ENCODE results near the gene KIF26B.

Gene KIF26B

GRCh38 chr1:245213066-245213831, 58.5 kb downstream of the KIF26B start:
- no peaks in the 10 kb centered on the region for H3K36me3 ChIP-seq
- H3K4me3 ChIP-seq: no peak overlapping the region
- TF ChIP-seq Cebpa-rat (IDR thresholded peaks at IDR 0.05): no peak
- H3K9ac ChIP-seq: no peak overlapping the region
- no peak overlapping the region for H3K4me2 ChIP-seq
- H3K9me3 ChIP-seq (replicated peaks in 1 of 11): peaks cover 5 to 32% (median 8%) of the 10 kb centered on the region in 11 experiments
- no peak overlapping the region for H3K27ac ChIP-seq
- no peaks in the 10 kb centered on the region; a peak in 1 of 22 replicates for H4K20me1 ChIP-seq
- H3K27me3 ChIP-seq: peaks cover 0 to 13% (median 0%) of the 10 kb centered on the region in 11 experiments; a peak in 1 of 22 replicates
- peaks cover 0 to 10% (median 8%) of the 10 kb centered on the region in 10 experiments; a peak in 14 of 20 replicates for H3K4me1 ChIP-seq

GRCh38 chr1:245215071-245215470, 60.3 kb downstream of the KIF26B start:
- Histone ChIP-seq H3K27me3 (peaks cover 0 to 19% (median 0%) of the 10 kb centered on the region in 11 experiments; a peak in 1 of 22 replicates), H3K27ac (no peak overlapping the region), H3K4me1 (peaks cover 0 to 4% (median 2%) of the 10 kb centered on the region in 10 experiments; a peak in 14 of 20 replicates), H4K20me1 (no peaks in the 10 kb centered on the region; a peak in 1 of 22 replicates), H3K36me3 (no peaks in the 10 kb centered on the region), H3K9ac (no peak overlapping the region), H3K9me3 (replicated peaks in 1 of 11) (peaks cover 0 to 14% (median 0%) of the 10 kb centered on the region in 11 experiments; a peak in 2 of 22 replicates), H3K4me3 (no peak overlapping the region), H3K4me2 (no peak overlapping the region)
- TF ChIP-seq Cebpa-rat (IDR thresholded peaks at IDR 0.05): no peak

- peaks cover 0 to 19% (median 0%) of the 10 kb centered on the region in 11 experiments; a peak in 2 of 22 replicates for H3K27me3 ChIP-seq
- no peaks in the 10 kb centered on the region; a peak in 1 of 22 replicates for H4K20me1 ChIP-seq
- H3K4me1 ChIP-seq: no peaks in the 10 kb centered on the region
- H3K4me3 ChIP-seq: no peak overlapping the region
- H3K9ac ChIP-seq: no peak overlapping the region
- H3K27ac ChIP-seq: no peak overlapping the region
- peaks cover 0 to 14% (median 0%) of the 10 kb centered on the region in 11 experiments; a peak in 2 of 22 replicates for H3K9me3 ChIP-seq (replicated peaks in 1 of 11)
- no peaks in the 10 kb centered on the region for H3K36me3 ChIP-seq
- TF ChIP-seq Cebpa-rat (IDR thresholded peaks at IDR 0.05): no peak
- H3K4me2 ChIP-seq: no peak overlapping the region
Measured at GRCh38 chr1:245216366-245217115, 61.8 kb downstream of the KIF26B start.

- TF ChIP-seq Cebpa-rat (IDR thresholded peaks at IDR 0.05): no peak
- no peaks in the 10 kb centered on the region for H3K4me1 ChIP-seq
- no peak overlapping the region for H3K27ac ChIP-seq
- H3K4me3 ChIP-seq: no peak overlapping the region
- H3K36me3 ChIP-seq: no peaks in the 10 kb centered on the region
- H3K9ac ChIP-seq: no peak overlapping the region
- no peak overlapping the region for H3K4me2 ChIP-seq
- peaks cover 0 to 19% (median 0%) of the 10 kb centered on the region in 11 experiments; a peak in 2 of 22 replicates for H3K27me3 ChIP-seq
- H3K9me3 ChIP-seq (replicated peaks in 1 of 11): peaks cover 0 to 7% (median 0%) of the 10 kb centered on the region in 11 experiments; a peak in 2 of 22 replicates
- H4K20me1 ChIP-seq: no peaks in the 10 kb centered on the region; a peak in 1 of 22 replicates
Measured at GRCh38 chr1:245217853-245218608, 63.2 kb downstream of the KIF26B start.

GRCh38 chr1:245220381-245220985, 65.7 kb downstream of the KIF26B start:
- Histone ChIP-seq H3K9ac (no peak overlapping the region), H3K4me3 (no peak overlapping the region), H3K27me3 (peaks cover 0 to 15% (median 0%) of the 10 kb centered on the region in 11 experiments; a peak in 2 of 22 replicates), H3K4me1 (no peaks in the 10 kb centered on the region), H3K27ac (no peak overlapping the region), H3K4me2 (no peak overlapping the region), H3K36me3 (no peaks in the 10 kb centered on the region), H3K9me3 (replicated peaks in 1 of 11) (no peaks in the 10 kb centered on the region), H4K20me1 (no peaks in the 10 kb centered on the region; a peak in 1 of 22 replicates)
- TF ChIP-seq Cebpa-rat (IDR thresholded peaks at IDR 0.05): no peak

GRCh38 chr1:245221805-245222204, 67.0 kb downstream of the KIF26B start:
- no peak overlapping the region for H3K4me3 ChIP-seq
- H3K27me3 ChIP-seq: peaks cover 0 to 20% (median 0%) of the 10 kb centered on the region in 11 experiments; a peak in 2 of 22 replicates
- no peak overlapping the region for H3K9ac ChIP-seq
- H3K36me3 ChIP-seq: no peaks in the 10 kb centered on the region
- no peak overlapping the region for H3K4me2 ChIP-seq
- TF ChIP-seq Cebpa-rat (IDR thresholded peaks at IDR 0.05): no peak
- no peaks in the 10 kb centered on the region; a peak in 1 of 22 replicates for H4K20me1 ChIP-seq
- no peaks in the 10 kb centered on the region for H3K9me3 ChIP-seq (replicated peaks in 1 of 11)
- H3K4me1 ChIP-seq: no peaks in the 10 kb centered on the region
- H3K27ac ChIP-seq: no peak overlapping the region

- no peaks in the 10 kb centered on the region; a peak in 1 of 22 replicates for H4K20me1 ChIP-seq
- H3K9ac ChIP-seq: no peak overlapping the region
- H3K4me3 ChIP-seq: no peak overlapping the region
- H3K4me2 ChIP-seq: no peak overlapping the region
- no peaks in the 10 kb centered on the region for H3K36me3 ChIP-seq
- no peak overlapping the region for H3K27ac ChIP-seq
- TF ChIP-seq Cebpa-rat (IDR thresholded peaks at IDR 0.05): no peak
- H3K27me3 ChIP-seq: peaks cover 0 to 19% (median 0%) of the 10 kb centered on the region in 11 experiments; a peak in 2 of 22 replicates
- no peaks in the 10 kb centered on the region for H3K9me3 ChIP-seq (replicated peaks in 1 of 11)
- no peaks in the 10 kb centered on the region for H3K4me1 ChIP-seq
Measured at GRCh38 chr1:245222931-245223595, 68.3 kb downstream of the KIF26B start.
